ENCODE data around the gene KCNAB1.

The KCNAB1 gene

DNA sequence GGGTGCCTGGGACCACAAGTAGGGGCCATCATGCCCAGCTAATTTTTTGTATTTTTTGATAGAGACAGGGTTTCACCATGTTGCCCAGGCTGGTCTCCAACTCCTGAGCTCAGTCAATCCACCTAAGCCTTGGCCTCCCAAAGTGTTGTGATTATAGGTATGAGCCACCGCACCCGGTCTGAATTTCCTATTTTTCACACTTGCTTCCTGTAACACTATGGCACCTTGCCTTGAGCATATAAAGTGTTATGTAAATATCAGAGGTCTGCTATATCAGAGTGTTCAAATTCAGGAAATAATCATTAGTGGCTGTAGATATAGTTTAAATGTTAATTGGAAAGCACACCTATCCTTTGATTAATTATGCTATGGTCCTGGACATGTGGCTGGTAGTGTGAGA is 165.2 kb downstream of the KCNAB1 start:
- DNase-seq, result no peak

DNA sequence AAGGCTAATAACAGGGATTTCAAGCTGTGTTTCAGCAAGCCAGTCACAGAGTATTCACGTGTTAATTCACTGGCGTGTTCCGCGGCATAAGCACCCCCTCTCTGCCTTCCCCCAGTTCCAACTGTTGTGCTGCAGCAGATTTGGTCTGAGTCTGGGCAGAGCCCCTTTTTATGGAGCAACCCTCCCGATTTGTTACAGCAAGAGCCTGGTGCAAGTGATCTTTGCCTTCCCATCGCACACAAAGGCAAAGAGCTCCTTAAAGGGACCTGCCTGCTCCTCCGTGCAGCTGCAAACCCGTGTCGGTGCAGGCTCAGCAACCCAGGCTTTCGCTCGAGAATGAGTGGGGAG is 170.5 kb downstream of the KCNAB1 start:
- no peak for DNase-seq

DNA sequence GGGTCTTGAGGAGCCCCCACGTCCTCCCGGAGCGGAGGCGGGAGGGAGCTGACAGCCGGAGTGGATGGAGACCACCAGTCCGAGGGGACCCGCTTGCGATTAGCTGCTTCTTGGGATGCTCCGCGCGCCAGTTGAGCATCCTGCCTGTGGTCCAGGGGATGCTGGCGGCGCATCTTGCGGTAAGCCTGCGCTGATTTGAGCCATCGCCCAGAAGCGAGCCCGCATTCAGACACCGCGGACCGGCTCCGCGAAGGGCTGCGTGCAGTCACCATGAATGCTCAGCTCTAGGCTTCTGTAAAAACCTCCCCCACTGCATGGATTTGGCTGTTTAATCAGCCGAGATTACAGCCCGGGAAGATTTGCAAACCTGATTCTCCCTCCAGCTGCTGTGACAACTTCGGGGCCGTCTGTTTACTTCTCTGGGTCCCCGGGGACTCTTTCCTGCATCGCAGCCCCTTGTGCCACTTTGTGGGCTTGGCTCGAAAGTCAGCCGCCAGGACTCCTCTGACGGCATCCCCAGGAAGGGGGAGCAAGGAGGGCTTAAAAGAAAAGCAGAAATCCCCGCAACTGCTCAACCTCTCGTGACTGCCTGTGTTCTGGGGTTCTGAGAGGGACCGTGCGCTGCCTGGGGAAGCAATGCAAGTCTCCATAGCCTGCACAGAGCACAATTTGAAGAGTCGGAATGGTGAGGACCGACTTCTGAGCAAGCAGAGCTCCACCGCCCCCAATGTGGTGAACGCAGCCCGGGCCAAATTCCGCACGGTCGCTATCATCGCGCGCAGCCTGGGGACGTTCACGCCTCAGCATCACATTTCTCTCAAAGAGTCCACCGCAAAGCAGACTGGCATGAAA is 171.1 kb downstream of the KCNAB1 start:
- DNase-seq, result no peak

DNA sequence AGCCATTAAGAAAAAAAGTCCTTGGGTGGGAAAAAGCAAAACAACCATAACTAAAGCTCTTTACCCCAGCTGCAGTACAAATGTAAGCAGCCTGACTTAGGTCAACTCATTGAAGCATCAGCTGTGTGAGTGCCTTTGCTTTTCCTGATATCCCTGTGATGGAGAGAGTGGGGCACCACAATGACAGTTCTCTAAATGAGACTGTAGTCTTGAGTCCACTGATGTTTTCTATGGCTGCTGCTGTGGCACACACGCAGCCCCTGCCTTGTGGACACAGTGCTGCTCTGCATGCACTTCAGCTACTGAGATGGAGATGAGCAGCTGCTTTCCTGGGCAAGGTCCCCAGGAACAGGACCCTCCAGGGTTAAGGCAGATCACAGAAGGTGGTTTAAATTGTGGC is 173.2 kb downstream of the KCNAB1 start:
- DNase-seq, result no peak

DNA sequence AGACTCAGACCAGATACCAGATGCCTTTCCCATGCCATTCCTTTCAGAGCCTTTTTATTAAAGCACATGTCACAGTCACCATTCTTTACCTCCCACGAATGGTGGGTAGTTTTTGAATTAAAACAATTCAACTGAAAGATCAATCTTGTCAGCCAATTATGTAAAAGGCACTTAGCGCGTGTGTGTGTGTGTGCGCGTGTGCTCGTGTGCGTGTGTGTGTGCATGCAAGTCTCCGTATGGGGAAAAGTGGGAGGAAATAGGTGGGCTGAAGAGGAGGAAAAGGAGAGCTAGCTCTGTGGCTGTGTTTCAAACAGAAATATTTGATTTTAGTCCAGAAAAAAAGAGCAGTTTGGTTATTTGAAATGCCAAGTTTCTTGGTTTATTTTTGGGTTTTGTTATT is 177.2 kb downstream of the KCNAB1 start:
- DNase-seq, result no peak

DNA sequence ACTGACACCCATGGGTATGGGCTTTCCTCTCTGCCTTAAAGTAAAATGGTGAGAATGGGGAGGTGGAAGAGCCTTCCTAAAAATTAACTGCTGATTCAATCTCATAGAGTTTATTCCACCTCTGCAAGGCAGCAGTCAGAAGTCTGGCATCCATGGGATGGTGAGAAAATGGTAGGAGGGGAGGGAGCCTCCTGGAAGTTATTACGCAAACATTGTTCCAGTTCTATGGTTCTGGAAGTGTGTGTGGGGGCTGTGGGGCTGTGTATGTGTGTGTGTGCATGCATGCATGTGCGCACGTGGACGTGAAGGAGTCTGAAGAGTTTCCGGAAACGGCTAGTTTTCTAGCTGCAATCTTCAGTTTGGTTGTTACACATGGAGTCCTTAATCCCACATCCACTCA is 177.6 kb downstream of the KCNAB1 start:
- no peak for DNase-seq

DNA sequence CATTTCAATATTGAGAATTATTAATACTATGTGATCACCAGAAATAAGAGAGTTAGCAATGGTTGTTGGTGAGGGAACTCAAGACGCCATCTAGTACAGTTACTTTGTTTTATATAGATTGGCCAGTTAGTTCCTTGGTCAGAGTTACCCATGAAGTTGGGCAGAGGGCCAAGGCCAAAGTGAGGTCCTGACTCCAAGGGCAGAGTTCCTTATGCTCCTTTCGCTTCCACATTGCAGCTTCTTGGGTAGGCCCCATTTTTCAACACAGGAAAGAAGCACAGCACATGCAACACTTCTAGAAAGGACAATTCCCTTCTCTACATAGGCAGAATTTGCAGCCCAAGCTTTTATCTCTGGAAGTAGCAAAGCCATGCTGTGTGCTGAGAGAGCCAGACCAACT is 178.6 kb downstream of the KCNAB1 start:
- DNase-seq, result no peak

DNA sequence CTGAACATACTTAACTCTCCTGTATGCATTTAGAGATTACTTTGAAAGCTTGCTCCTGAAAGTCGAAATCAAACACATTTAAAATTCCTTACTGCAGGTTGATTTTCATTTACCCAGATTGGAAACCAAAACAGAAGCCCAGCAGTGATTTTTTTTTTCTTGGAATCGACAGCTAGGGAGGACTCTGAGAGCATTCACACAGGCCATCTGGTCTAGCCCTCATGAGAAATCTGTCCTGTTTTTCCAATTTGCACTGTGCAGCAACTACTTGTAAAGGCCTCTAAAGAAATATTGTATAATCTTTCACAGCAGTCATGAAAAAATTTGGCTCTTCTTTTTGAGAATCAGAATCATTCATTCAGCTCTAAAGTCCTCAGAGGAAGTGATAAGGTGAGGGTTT is 179.2 kb downstream of the KCNAB1 start:
- no peak for DNase-seq

DNA sequence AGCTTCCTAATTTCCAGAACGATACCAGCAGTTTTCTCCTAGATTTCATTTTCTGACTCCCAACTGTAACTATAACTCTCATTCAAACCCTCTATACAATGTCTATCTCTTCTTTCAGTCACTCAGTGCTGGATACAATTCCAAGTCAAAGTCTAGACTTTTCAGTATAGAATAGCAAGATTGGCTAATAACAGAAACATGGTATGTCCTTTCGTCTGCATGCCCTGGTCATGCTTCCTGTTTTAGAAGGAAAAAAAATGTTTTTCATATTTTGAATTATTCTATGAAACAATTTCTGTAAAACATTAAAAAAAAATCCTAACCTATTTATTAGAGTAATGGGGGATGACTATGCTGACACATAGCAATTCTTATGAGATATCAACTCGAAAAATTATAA is 180.0 kb downstream of the KCNAB1 start:
- no peak for DNase-seq

DNA sequence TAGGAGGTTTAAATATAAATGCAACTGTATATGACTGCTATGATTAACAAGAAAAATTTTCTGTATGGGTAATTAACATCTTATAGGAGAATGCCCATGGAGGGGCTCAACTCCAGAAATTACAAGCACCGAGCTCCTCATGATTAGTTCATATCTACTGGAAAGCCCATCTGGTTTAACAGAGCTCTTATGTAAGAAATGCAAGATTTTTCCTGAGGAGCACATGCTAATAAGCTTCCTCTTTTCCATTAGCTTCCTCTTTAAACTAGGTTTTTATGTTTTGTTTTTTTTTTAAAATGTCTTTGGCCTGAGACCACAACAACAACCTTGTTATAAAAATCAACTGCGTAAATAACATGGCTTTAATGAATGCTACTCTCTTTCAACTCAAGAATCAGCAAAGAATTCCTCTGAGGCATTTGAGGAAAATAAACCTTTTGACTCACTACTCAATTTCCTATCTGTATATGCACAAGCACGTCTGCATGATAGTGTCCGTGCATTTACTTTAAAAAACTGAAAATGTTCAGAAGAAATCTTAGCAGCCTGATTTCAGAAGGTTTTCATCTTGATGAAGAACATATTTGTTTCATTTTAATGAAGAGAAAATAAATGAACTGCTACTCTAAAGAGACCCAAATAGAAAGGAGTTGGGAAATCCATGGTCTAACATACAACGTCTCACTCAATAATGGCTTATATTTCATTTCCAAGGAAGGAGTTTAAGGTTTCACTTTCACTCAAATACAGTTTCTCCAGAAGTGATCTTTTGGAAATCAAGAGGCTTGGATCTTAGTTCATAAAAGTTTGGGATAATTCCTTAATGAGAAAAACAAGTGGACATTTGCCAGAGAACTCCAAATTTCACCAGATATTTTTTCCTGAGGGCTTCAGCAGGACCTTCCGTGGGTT is 180.8 kb downstream of the KCNAB1 start:
- no peak for DNase-seq

DNA sequence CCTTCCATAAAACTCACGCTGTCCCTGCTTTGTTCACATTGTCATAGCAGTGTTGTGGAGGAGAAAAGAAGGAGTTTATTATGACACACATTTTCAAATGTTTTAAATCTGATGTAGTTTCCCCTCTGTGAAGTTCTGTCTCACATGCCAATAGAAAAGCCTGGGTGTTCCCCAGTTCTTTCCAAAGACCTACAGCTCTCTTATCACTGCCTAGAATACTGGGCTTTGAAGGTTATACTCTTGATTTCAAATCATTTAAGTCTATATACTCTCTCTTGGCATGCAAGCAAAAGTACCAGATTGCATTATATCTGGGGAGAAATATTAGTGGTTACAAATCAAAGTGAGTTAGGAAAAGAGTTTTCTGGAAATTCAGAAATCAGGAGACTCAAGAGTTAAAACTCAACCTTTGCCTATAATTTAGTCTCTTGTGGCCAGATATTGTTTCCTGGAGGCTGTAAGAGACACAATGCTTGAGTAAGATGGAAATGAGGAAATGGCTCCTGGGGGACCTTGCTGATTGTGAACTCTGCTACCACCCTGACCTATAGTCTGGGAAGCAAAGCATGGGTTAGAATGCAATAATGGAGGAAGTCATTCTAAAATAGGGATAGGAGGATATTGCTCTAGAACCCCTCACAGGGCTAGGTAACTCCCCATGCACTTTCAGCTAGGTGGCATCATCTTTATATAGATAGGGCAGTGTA is 182.8 kb downstream of the KCNAB1 start:
- DNase-seq, result no peak

DNA sequence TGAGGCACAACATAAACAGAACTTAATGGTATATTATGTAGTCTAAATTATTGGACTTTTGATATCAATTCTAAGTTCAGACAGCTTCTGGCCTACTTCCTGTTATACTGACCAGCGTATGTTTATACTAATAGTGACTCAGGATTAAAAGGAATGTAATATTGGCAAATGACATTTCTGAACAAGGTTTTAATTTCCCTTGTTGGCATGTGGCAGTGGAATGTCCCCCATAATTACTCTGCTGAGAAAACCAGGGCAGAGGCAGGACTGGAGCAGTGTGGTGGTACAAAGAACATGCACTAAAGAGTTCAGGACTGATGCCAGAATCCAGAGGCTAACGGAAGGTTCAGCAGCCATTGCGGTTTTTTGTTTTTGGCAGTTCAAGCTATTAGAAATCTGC is 184.0 kb downstream of the KCNAB1 start:
- no peak for DNase-seq

DNA sequence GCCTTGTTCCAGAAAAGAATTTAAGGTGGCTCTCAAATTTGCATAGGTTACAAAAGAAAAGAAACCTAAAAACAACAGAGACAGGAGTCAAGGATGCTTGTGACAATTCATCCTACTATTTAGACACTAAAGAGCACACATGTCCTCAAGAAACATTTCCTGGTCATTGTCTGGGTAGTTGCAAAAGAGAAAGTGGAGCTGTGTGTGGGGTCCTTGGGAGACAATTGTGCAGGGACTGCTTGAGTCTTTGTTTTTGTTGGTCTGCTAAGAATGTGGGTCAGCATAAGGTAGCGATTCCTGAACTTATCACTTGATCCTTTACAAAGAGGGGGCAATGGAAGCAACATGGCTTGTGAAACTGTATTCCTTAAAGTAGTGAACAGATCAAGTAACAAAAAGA is 185.3 kb downstream of the KCNAB1 start:
- no peak for DNase-seq

DNA sequence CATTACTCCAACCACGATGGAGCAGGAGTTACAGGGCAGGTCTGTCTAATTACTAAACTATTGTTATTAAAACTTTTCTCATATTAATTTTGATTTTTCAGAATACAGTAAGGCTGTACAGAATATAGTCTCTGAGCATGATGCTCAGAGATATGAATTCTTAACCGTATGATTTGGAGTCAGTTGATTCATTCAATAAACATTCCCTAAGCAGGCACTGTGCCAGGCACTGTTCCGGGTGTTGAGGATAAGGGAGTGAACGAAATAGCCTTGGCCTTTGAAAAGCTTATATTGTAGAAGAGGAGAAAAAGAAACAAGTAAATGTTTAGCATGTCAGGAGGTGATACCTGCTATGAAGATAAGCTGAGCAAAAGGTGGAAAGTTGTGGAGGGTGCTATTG is 187.3 kb downstream of the KCNAB1 start:
- no peak for DNase-seq

DNA sequence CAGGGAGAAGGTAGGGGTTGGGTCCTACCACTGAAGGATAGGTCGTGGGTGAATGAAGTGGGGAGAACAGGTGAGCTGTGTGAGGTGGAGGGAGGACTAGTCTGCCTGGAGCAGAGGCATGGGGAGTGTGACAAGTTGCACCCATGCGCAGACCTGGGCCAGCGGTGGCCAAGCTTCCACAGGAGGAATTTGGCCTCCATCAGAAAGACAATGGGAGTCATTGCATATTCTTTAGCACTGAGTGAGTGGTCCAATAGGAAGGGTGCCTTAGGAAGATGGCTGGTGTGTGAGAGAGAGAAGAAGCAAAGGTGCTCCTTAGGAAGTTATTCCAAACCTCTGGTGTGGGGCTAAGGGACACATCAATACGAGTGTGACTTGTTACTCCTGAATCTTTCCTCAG is 191.1 kb downstream of the KCNAB1 start:
- no peak for DNase-seq

DNA sequence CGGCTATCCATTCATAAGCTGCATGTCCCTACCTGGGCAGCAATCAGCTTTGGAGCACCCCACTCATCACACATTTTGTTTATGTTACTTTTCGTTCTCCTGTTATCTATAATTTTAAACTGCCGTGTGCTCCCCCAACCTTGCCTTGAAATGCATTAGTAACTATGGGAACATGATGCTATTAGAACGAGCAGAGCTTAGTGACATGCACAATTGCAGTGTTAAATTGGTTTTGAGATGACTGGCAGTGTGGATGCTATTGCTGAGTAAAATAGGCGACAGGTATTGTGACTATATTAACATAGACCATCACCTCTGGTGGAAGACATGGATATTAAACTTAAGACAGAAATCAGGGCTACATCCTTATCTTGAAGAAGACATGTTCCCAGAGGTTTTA is 191.6 kb downstream of the KCNAB1 start:
- no peak for DNase-seq

DNA sequence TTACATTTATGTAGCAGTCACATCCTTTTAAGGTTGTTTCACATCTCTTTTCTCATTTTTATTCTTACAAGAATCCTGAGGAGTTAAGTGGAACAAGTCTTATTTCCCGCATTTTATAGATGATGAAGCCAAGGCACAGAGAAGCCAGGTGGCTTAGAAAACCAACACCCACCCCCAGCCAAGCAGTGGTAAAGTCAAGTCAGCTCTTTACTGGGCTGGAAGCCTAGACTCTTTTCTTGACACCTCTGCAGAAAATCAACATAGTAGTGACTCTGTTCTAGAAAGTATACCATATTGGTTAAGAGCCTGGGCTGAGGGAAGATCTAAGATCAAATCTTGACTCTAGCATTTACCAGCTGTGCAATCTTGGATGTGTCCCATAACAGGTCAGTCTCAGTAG is 195.7 kb downstream of the KCNAB1 start:
- DNase-seq, result no peak

DNA sequence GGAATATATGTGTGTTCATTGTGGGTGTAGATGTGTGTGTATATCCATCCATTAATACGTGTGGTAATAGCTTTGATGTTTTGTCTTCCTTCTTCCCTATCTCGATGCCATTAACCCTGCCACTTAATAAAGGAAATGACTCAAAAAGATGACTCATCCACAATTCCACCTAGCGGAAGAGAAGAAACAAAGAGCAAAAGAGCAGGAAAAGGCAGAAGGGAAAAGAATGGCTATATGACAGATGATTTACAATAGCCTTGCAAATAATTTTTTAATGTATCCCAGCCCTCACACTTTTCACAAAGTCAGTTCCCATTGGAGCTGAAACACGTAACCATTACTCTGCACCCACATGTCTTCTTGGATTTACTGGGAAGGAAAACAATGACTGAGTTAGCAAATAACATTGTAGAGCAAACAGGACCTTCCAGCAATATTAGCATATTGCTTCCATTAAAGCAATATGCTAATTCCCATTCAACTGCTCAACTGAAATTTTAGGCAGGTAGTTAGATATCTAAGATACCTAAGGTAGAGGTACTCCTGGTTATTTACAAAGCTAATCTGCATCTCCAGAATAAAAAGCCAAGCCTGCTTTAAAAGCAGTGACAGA is 197.2 kb downstream of the KCNAB1 start:
- no peak for DNase-seq

DNA sequence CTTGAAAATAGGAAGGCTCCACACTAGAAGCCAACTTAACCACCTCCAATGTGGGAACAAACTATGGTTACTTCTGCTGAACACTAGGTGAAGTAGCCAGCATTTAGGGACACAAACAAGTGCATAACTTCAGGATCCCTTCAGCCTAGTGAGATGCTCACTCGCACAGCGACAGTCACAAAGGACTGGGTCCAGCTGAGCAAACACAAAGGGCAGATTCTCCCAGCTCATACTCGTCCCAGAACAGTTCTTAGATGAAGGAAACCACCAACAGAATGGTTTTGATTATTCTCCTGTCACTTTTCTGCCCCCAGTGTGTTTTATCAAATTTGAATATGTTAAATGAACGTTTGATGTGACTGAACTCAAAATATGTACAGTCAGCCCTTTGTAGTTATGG is 201.6 kb downstream of the KCNAB1 start:
- DNase-seq, result no peak

DNA sequence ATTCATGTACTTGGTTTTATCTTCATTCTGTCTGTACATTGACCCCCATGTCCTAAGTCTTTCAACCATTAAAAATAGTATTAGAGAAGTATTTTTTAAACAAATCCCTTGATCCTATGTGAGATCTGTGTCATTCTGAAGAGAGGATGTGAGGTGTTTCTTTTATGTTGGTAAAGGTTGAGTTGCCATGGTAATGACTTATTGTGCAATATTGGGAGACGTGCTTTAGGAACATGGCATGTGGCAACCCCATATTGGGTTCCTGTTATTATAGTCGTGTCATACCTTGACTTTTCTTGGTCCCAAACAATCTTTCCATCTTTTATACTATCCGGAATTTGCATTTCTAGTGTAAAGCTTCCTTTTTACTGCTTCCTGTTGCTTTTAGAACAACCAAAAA is 203.1 kb downstream of the KCNAB1 start:
- no peak for DNase-seq

DNA sequence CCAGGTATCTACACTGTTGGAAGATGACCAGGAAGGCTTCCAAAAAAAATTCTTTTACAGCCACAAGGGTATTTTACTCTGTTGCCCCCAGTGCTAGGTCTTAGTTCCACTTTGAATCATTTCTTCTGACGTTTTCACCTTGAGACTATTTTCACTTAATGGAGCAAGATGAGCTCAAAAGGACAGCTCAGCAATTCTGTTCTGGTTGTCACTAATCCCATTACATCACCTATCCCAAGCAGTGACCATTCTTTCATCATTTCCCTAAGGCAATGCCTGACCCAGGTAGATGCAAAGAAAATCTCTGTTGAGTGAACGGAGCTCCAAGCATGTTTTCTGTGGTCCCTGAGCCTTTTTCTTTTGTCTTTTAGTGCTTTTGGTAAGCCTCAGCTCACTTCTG is 210.0 kb downstream of the KCNAB1 start:
- no peak for DNase-seq

DNA sequence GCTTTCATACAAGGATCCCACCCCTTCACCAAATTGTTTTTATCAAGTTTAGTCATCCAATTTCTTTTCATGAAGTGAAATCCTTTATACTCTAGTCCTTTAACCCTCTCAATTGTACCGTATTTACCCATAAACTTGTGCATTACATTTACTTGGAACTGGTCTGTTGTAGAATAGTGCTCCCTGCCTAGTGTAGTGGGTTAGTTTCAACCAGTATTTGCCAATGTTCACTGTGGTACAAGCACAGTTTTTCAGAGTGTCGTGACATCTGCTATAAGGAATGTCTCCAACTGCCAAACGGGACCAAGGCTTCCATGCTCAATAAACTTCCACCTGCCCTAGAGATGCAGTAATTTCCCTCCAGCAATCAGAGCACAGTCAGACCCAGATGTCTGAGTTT is 211.9 kb downstream of the KCNAB1 start:
- DNase-seq, result no peak

DNA sequence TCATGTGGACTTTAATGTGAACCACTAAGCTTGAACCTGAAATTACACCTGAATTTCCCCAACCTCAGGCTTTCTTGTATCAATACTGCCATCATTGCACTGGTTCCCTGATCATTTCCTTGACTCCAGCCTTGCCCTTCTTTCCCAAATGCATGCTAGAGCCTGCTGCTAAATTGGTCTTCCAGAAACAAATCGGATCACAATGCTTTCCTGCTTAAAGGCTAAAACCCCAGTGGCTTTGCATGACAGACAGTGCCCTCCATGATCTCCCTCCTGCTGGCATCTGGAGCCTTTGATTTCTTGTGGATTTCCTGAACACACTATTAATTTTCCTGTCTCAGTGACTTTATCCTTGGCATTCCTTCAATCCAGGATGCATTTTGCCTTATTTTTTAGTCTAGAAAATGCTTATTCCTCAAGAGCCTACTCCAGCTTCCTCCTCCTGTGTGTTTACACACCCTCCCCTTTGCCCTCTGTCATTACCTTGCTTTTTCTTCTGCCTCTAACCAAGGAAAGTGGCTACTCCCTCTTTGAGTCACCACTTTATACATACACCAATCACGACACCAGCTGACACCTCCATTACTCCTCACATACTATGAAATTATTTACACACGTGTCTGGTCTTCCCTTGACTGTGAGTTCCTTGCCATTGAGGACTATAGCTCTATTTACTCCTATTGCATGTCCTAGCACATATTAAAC is 214.6 kb downstream of the KCNAB1 start:
- DNase-seq, result no peak
